Type B pancreatic cell (in vitro differentiated cells): Measurements from ENCODE around the gene ESR1. TPM values are rescaled to one million over a fixed set of nuclear protein-coding genes. Genes with fewer than 3 reads are reported as not detected.

Experiments used
- DNase-seq: peaks from one replicate; pipeline ENCODE4 v3.0.0; 2021; ENCODE audit warnings: mixed read lengths; ENCODE audit not compliant: unreplicated experiment; ENCODE audit errors: extremely low spot score
- H3K27ac Mint-ChIP-seq: 2 replicates; pipeline ENCODE4 v1.8.0; 2021; ENCODE audit warnings: mild to moderate bottlenecking, mixed read lengths
- H3K27me3 Mint-ChIP-seq: 2 replicates; pipeline ENCODE4 v1.8.0; 2021; ENCODE audit warnings: mixed read lengths
- H3K36me3 Mint-ChIP-seq: 2 replicates; pipeline ENCODE4 v1.8.0; 2021; ENCODE audit warnings: mixed read lengths
- H3K4me1 Mint-ChIP-seq: one replicate; pipeline ENCODE4 v1.8.0; 2021; ENCODE audit warnings: mixed read lengths; ENCODE audit not compliant: unreplicated experiment
- H3K4me3 Mint-ChIP-seq: 2 replicates; pipeline ENCODE4 v1.8.0; 2021; ENCODE audit warnings: mild to moderate bottlenecking, mixed read lengths
- H3K9me3 Mint-ChIP-seq: 2 replicates; pipeline ENCODE4 v1.8.0; 2021; ENCODE audit warnings: mixed read lengths
- CTCF ChIP-seq: fragments of 200-600 bp; sonication (generic); conservative IDR thresholded peaks from 2 replicates; pipeline ENCODE4 v1.5.0; 2021; ENCODE audit warnings: antibody characterized with exemption, mild to moderate bottlenecking
- total RNA-seq: library from RNA; stranded (reverse); gene quantifications from 2 replicates; pipeline ENCODE4 v1.2.1, GENCODE V29; 2021; ENCODE audit warnings: low replicate concordance

The ESR1 gene
- total RNA-seq, 1 donor from 2014 or later: 0.24 TPM

- Mint-ChIP-seq H3K9me3 (no peaks in the 10 kb centered on the region), H3K27me3 (peaks cover 7% of the 10 kb centered on the region), H3K27ac (no peak overlapping the region), H3K36me3 (no peaks in the 10 kb centered on the region), H3K4me3 (no peak overlapping the region), H3K4me1 (no peaks in the 10 kb centered on the region)
- DNase-seq: no peak
- TF ChIP-seq CTCF: no peak
Observed at GRCh38 chr6:152004896-152005295, 197.4 kb downstream of the ESR1 start.

GRCh38 chr6:152008779-152009178 lies 201.3 kb downstream of the ESR1 start:
- Mint-ChIP-seq H3K4me3 (no peak overlapping the region), H3K27me3 (peaks cover 10% of the 10 kb centered on the region), H3K9me3 (no peaks in the 10 kb centered on the region), H3K27ac (no peak overlapping the region), H3K4me1 (no peaks in the 10 kb centered on the region), H3K36me3 (no peaks in the 10 kb centered on the region)
- no peak for TF ChIP-seq CTCF
- DNase-seq: no peak

GRCh38 chr6:152012227-152012626 lies 204.7 kb downstream of the ESR1 start:
- Mint-ChIP-seq H3K4me1 (no peaks in the 10 kb centered on the region), H3K27ac (no peak overlapping the region), H3K36me3 (no peaks in the 10 kb centered on the region), H3K27me3 (peaks cover 17% of the 10 kb centered on the region), H3K4me3 (no peak overlapping the region), H3K9me3 (no peaks in the 10 kb centered on the region)
- DNase-seq: no peak
- TF ChIP-seq CTCF: no peak

- Mint-ChIP-seq H3K27ac (no peak overlapping the region), H3K36me3 (no peaks in the 10 kb centered on the region), H3K4me3 (no peak overlapping the region), H3K4me1 (no peaks in the 10 kb centered on the region), H3K9me3 (peaks cover 5% of the 10 kb centered on the region), H3K27me3 (peaks cover 6% of the 10 kb centered on the region)
- no peak for TF ChIP-seq CTCF
- DNase-seq: no peak
Observed at GRCh38 chr6:152018876-152019275, 211.4 kb downstream of the ESR1 start.

- Mint-ChIP-seq H3K4me3 (no peak overlapping the region), H3K27ac (no peak overlapping the region), H3K9me3 (peaks cover 5% of the 10 kb centered on the region), H3K4me1 (no peaks in the 10 kb centered on the region), H3K27me3 (no peaks in the 10 kb centered on the region), H3K36me3 (no peaks in the 10 kb centered on the region)
- no peak for TF ChIP-seq CTCF
- DNase-seq: no peak
Observed at GRCh38 chr6:152022303-152022702, 214.8 kb downstream of the ESR1 start.

- no peaks in the 10 kb centered on the region for H3K36me3 Mint-ChIP-seq
- no peaks in the 10 kb centered on the region for H3K27me3 Mint-ChIP-seq
- H3K9me3 Mint-ChIP-seq: peaks cover 5% of the 10 kb centered on the region
- H3K4me3 Mint-ChIP-seq: no peak overlapping the region
- H3K4me1 Mint-ChIP-seq: no peaks in the 10 kb centered on the region
- no peak for TF ChIP-seq CTCF
- no peak overlapping the region for H3K27ac Mint-ChIP-seq
- no peak for DNase-seq
Observed at GRCh38 chr6:152023613-152024012, 216.1 kb downstream of the ESR1 start.
